MM.1S (cell line): ENCODE results near the gene KCNK5.
A peak's percentile ranks its signal among the peaks of the same experiment; 100 is the strongest.

ENCODE experiments used
- DNase-seq: peaks from one replicate; pipeline ENCODE4 v3.0.0-alpha.2; 2015
- H2AFZ ChIP-seq: fragments of 300-600 bp; sonication (generic); 2 replicates; pipeline ENCODE4 v1.6.0; 2016; ENCODE audit warnings: antibody characterized with exemption, low read length
- H3F3A ChIP-seq: fragments of 300-600 bp; sonication (generic); 2 replicates; pipeline ENCODE4 v1.6.1; 2016; ENCODE audit warnings: mild to moderate bottlenecking, antibody characterized with exemption, low read length, moderate library complexity, mixed read lengths; ENCODE audit not compliant: insufficient read depth
- H3K27ac ChIP-seq: fragments of 300-600 bp; sonication (generic); 2 replicates; pipeline ENCODE4 v1.5.1; 2016; ENCODE audit warnings: mild to moderate bottlenecking, low read length
- H3K27me3 ChIP-seq: fragments of 300-600 bp; sonication (generic); replicated peaks from 2 replicates; pipeline ENCODE4 v1.6.0; 2016; ENCODE audit warnings: low read length; ENCODE audit not compliant: insufficient read depth
- H3K36me3 ChIP-seq: fragments of 300-600 bp; sonication (generic); replicated peaks from 2 replicates; pipeline ENCODE4 v1.6.1; 2016; ENCODE audit warnings: mild to moderate bottlenecking, low read length, mixed read lengths; ENCODE audit not compliant: insufficient read depth
- H3K4me1 ChIP-seq: fragments of 300-600 bp; sonication (generic); 2 replicates; pipeline ENCODE4 v1.6.1; 2016; ENCODE audit warnings: low read length, mixed read lengths
- H3K4me2 ChIP-seq: fragments of 300-600 bp; sonication (generic); 2 replicates; pipeline ENCODE4 v1.6.0; 2016; ENCODE audit warnings: low read depth, low read length
- H3K4me3 ChIP-seq: fragments of 300-600 bp; sonication (generic); 2 replicates; pipeline ENCODE4 v1.5.1; 2016; ENCODE audit warnings: low read length, mixed read lengths
- H3K79me2 ChIP-seq: fragments of 300-600 bp; sonication (generic); 2 replicates; pipeline ENCODE4 v1.6.1; 2016; ENCODE audit warnings: mixed run types, low read length, mixed read lengths
- H3K9ac ChIP-seq: fragments of 300-600 bp; sonication (generic); 2 replicates; pipeline ENCODE4 v1.6.1; 2016; ENCODE audit warnings: low read length, mixed read lengths
- H3K9me2 ChIP-seq: fragments of 300-600 bp; sonication (generic); replicated peaks from 2 replicates; pipeline ENCODE4 v1.6.1; 2016; ENCODE audit warnings: mild to moderate bottlenecking, low read length, mixed read lengths; ENCODE audit not compliant: insufficient read depth
- H3K9me3 ChIP-seq: fragments of 300-600 bp; sonication (generic); replicated peaks from 2 replicates; pipeline ENCODE4 v1.6.1; 2016; ENCODE audit warnings: mild to moderate bottlenecking, low read length, mixed read lengths; ENCODE audit not compliant: insufficient read depth
- H4K20me1 ChIP-seq: fragments of 300-600 bp; sonication (generic); 2 replicates; pipeline ENCODE4 v1.6.1; 2016; ENCODE audit warnings: mild to moderate bottlenecking, low read length, moderate library complexity, mixed read lengths; ENCODE audit not compliant: insufficient read depth
- CTCF ChIP-seq: fragments of 300-600 bp; sonication (generic); IDR thresholded peaks from 2 replicates; pipeline ENCODE4 v1.5.1; 2016; ENCODE audit warnings: antibody characterized with exemption, low read length, mixed read lengths
- EZH2 ChIP-seq: fragments of 300-600 bp; sonication (generic); optimal IDR thresholded peaks from 2 replicates; pipeline ENCODE3; 2017; ENCODE audit warnings: low read depth, mild to moderate bottlenecking, antibody characterized with exemption, low read length, mixed read lengths
- EZH2phosphoT487 ChIP-seq: fragments of 300-600 bp; sonication (generic); IDR thresholded peaks from 2 replicates; pipeline ENCODE4 v1.6.1; 2018; ENCODE audit warnings: antibody characterized with exemption, low read length

KCNK5 gene

DNA sequence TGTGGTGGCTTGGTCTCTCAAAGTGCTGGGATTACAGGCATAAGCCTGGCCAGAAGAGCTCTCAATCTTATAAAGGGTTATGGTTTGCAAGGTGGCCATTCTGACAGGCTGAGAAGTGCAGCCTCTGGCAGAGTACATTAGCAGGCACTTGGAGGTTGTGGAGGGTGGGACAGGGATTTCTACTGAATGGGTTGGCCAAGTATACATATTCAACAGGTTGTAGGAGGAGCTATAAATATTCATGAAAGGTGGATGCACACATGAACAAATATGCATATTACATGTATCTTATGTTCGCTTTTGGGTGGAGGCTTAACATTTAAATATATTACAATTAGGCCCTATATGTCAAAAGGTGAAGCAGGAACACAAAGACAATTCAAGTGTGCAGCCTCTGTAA, 20.0 kb upstream of the KCNK5 start:
- no peak overlapping the region for H3K27ac ChIP-seq
- no peak overlapping the region for H2AFZ ChIP-seq
- no peak overlapping the region for H3K4me2 ChIP-seq
- no peaks in the 10 kb centered on the region for H3K27me3 ChIP-seq
- H3K9me3 ChIP-seq, result no peaks in the 10 kb centered on the region
- no peak overlapping the region for H3K9ac ChIP-seq
- no peaks in the 10 kb centered on the region for H3K36me3 ChIP-seq
- no peak overlapping the region for H3K4me3 ChIP-seq
- no peaks in the 10 kb centered on the region for H3F3A ChIP-seq
- no peak for DNase-seq
- TF ChIP-seq EZH2, result no peak
- TF ChIP-seq CTCF, result no peak
- no peak for TF ChIP-seq EZH2phosphoT487
- no peaks in the 10 kb centered on the region for H3K9me2 ChIP-seq
- no peaks in the 10 kb centered on the region for H3K79me2 ChIP-seq
- no peaks in the 10 kb centered on the region for H4K20me1 ChIP-seq
- no peaks in the 10 kb centered on the region for H3K4me1 ChIP-seq

GRCh38 chr6:39247667-39248194, 18.5 kb upstream of the KCNK5 start:
- Histone ChIP-seq H3K9ac (no peak overlapping the region), H3K4me1 (no peaks in the 10 kb centered on the region), H3K36me3 (no peaks in the 10 kb centered on the region), H3K9me3 (no peaks in the 10 kb centered on the region), H3K4me2 (no peak overlapping the region), H3K79me2 (no peaks in the 10 kb centered on the region), H3K9me2 (no peaks in the 10 kb centered on the region), H3K27me3 (no peaks in the 10 kb centered on the region), H3K27ac (no peak overlapping the region), H2AFZ (peak overlapping the region; percentile 27; the same call in 1 of the 2 replicates), H3K4me3 (no peak overlapping the region), H4K20me1 (no peaks in the 10 kb centered on the region), H3F3A (no peaks in the 10 kb centered on the region)
- DNase-seq, result peak; percentile 7
- no peak for TF ChIP-seq EZH2
- TF ChIP-seq CTCF, result no peak
- no peak for TF ChIP-seq EZH2phosphoT487

DNA sequence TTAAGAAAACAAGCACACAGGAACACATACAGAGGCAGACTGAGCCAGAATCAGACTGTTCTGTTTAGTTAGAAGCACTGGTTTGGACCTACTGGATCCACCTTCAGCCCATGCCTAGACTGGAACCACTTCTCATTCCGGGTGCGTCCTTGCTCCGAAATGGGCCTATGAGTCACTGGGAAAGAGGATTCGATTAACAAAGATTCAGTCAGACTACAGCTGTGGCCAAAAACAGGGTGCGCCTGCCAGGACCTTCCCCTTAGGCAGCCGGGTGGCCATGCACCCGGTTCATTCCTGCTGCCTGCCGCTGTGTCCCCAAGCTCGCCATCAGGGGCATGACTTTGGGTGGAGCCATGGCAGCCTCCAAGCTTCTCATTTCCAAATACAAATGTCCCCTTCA, 14.5 kb upstream of the KCNK5 start:
- no peak overlapping the region for H2AFZ ChIP-seq
- no peak for TF ChIP-seq EZH2phosphoT487

GRCh38 chr6:39240155-39240757, 11.0 kb upstream of the KCNK5 start:
- H3K79me2 ChIP-seq, result no peaks in the 10 kb centered on the region
- no peaks in the 10 kb centered on the region for H3K9me3 ChIP-seq
- H2AFZ ChIP-seq, result no peak overlapping the region
- TF ChIP-seq CTCF (no peak), EZH2 (no peak), EZH2phosphoT487 (no peak)
- no peak overlapping the region for H3K9ac ChIP-seq
- no peak for DNase-seq
- no peaks in the 10 kb centered on the region for H3K4me1 ChIP-seq
- no peaks in the 10 kb centered on the region for H3K36me3 ChIP-seq
- no peak overlapping the region for H3K27ac ChIP-seq
- H3K27me3 ChIP-seq, result no peaks in the 10 kb centered on the region
- no peaks in the 10 kb centered on the region for H4K20me1 ChIP-seq
- no peaks in the 10 kb centered on the region for H3F3A ChIP-seq
- H3K4me2 ChIP-seq, result no peak overlapping the region
- H3K9me2 ChIP-seq, result no peaks in the 10 kb centered on the region
- H3K4me3 ChIP-seq, result no peak overlapping the region

More for the DNA sequence above, 14.5 kb upstream of the KCNK5 start:
- H3F3A ChIP-seq, result no peaks in the 10 kb centered on the region
- no peak overlapping the region for H3K4me3 ChIP-seq
- no peaks in the 10 kb centered on the region for H3K27me3 ChIP-seq
- H3K9me2 ChIP-seq, result no peaks in the 10 kb centered on the region
- no peak overlapping the region for H3K27ac ChIP-seq
- no peaks in the 10 kb centered on the region for H3K36me3 ChIP-seq
- no peaks in the 10 kb centered on the region for H3K4me1 ChIP-seq
- H3K79me2 ChIP-seq, result no peaks in the 10 kb centered on the region
- no peaks in the 10 kb centered on the region for H4K20me1 ChIP-seq
- no peak for DNase-seq
- no peak overlapping the region for H3K4me2 ChIP-seq
- H3K9me3 ChIP-seq, result no peaks in the 10 kb centered on the region
- no peak overlapping the region for H3K9ac ChIP-seq
